NCI-H1436 treated with DMSO at 0.1 percent for 48 hours (cell line): ENCODE data around the gene TSHZ1.
"Not testable (repeated sequence)": the region's sequence is repeated elsewhere in the genome, so short reads cannot be mapped to it uniquely, and the experiment has no call there.

ENCODE experiments used
- DNase-seq: peaks from one replicate; lab custom pipeline; 2025; lab: John Stamatoyannopoulos, UW

Gene TSHZ1

GRCh38 chr18:75183973-75184493, 26.6 kb upstream of the TSHZ1 start:
- DNase-seq = no peak

- DNase-seq = no peak
These were observed 25.1 kb upstream of the TSHZ1 start for GRCh38 chr18:75185460-75185859.

GRCh38 chr18:75187702-75188101, 22.9 kb upstream of the TSHZ1 start:
- not testable (repeated sequence) for DNase-seq

GRCh38 chr18:75189696-75190095, 20.9 kb upstream of the TSHZ1 start:
- DNase-seq = no peak

GRCh38 chr18:75192899-75193298, 17.7 kb upstream of the TSHZ1 start:
- DNase-seq = no peak

GRCh38 chr18:75198036-75198435, 12.6 kb upstream of the TSHZ1 start:
- DNase-seq = no peak

GRCh38 chr18:75199327-75199726, 11.3 kb upstream of the TSHZ1 start:
- DNase-seq = no peak

GRCh38 chr18:75200071-75200470, 10.5 kb upstream of the TSHZ1 start:
- DNase-seq = no peak

GRCh38 chr18:75200605-75201280, 9.9 kb upstream of the TSHZ1 start:
- DNase-seq = no peak

- DNase-seq = no peak
These were observed 9.0 kb upstream of the TSHZ1 start for GRCh38 chr18:75201282-75202270.

GRCh38 chr18:75202696-75203365, 7.8 kb upstream of the TSHZ1 start:
- no peak for DNase-seq

GRCh38 chr18:75203416-75204268, 7.0 kb upstream of the TSHZ1 start:
- no peak for DNase-seq

GRCh38 chr18:75204269-75204731, 6.3 kb upstream of the TSHZ1 start:
- no peak for DNase-seq

- DNase-seq = no peak
These were observed 5.7 kb upstream of the TSHZ1 start for GRCh38 chr18:75204732-75205513.

GRCh38 chr18:75205514-75206132, 5.0 kb upstream of the TSHZ1 start:
- no peak for DNase-seq

- DNase-seq = no peak
These were observed 3.9 kb upstream of the TSHZ1 start for GRCh38 chr18:75206452-75207309.

GRCh38 chr18:75207310-75208154, 3.1 kb upstream of the TSHZ1 start:
- DNase-seq = no peak
